CD4-positive, alpha-beta T cell treated with Interleukin-6 for 4 hours (primary cell): ENCODE results near the gene PPM1K.
A peak's percentile ranks its signal among the peaks of the same experiment; 100 is the strongest.

Experiments used
- DNase-seq: peaks from one replicate; pipeline ENCODE4 v3.0.0-alpha.2; 2020; ENCODE audit warnings: mixed read lengths

Gene PPM1K

GRCh38 chr4:88276952-88277710 lies 7.2 kb downstream of the PPM1K start:
- DNase-seq = no peak

GRCh38 chr4:88275949-88276515 lies 8.3 kb downstream of the PPM1K start:
- DNase-seq = no peak

GRCh38 chr4:88275516-88275915 lies 8.8 kb downstream of the PPM1K start:
- no peak for DNase-seq

GRCh38 chr4:88268913-88269312 lies 15.4 kb downstream of the PPM1K start:
- DNase-seq = no peak

- no peak for DNase-seq
Observed at GRCh38 chr4:88264336-88264735, 20.0 kb downstream of the PPM1K start.

- DNase-seq = no peak
Observed at GRCh38 chr4:88257726-88258125, 26.6 kb downstream of the PPM1K start.

GRCh38 chr4:88255111-88255510 lies 29.2 kb downstream of the PPM1K start:
- DNase-seq = no peak

GRCh38 chr4:88251924-88252323 lies 32.4 kb downstream of the PPM1K start:
- DNase-seq = no peak

- DNase-seq = no peak
Observed at GRCh38 chr4:88247148-88247547, 37.2 kb downstream of the PPM1K start.

- no peak for DNase-seq
Observed at GRCh38 chr4:88246600-88246999, 37.8 kb downstream of the PPM1K start.

- peak; percentile 56 for DNase-seq
Observed at GRCh38 chr4:88244816-88245579, 39.4 kb downstream of the PPM1K start.

- no peak for DNase-seq
Observed at GRCh38 chr4:88244056-88244455, 40.3 kb downstream of the PPM1K start.

- no peak for DNase-seq
Observed at GRCh38 chr4:88242144-88242543, 42.2 kb downstream of the PPM1K start.

GRCh38 chr4:88240297-88240714 lies 44.1 kb downstream of the PPM1K start:
- no peak for DNase-seq

GRCh38 chr4:88230969-88231771 lies 53.2 kb downstream of the PPM1K start:
- no peak for DNase-seq

GRCh38 chr4:88230461-88230891 lies 53.9 kb downstream of the PPM1K start:
- DNase-seq = no peak

- no peak for DNase-seq
Observed at GRCh38 chr4:88227734-88228133, 56.6 kb downstream of the PPM1K start.

GRCh38 chr4:88226143-88226542 lies 58.2 kb downstream of the PPM1K start:
- DNase-seq = no peak

GRCh38 chr4:88225232-88226105 lies 58.9 kb downstream of the PPM1K start:
- no peak for DNase-seq

- no peak for DNase-seq
Observed at GRCh38 chr4:88223516-88223915, 60.8 kb downstream of the PPM1K start.

GRCh38 chr4:88219099-88219498 lies 65.3 kb downstream of the PPM1K start:
- DNase-seq = peak; percentile 14

GRCh38 chr4:88217169-88217568 lies 67.2 kb downstream of the PPM1K start:
- no peak for DNase-seq
